Mammary epithelial cell (primary cell): ENCODE data around the gene GBE1.

Source experiments
- CTCF ChIP-seq, 2 donors: IDR thresholded peaks in 1 of 2; conservative IDR thresholded peaks in 1 of 2; 2 replicates each; pipeline ENCODE4 v1.5.1; 2011 to 2012; ENCODE audit warnings: inconsistent platforms in 2 of 2, low read length in 2 of 2, mild to moderate bottlenecking in 2 of 2, control low read depth in 1 of 2, low read depth in 1 of 2; ENCODE audit not compliant: insufficient read depth in 1 of 2; ENCODE audit errors: extremely low read depth in 1 of 2
- EZH2 ChIP-seq: IDR thresholded peaks from 2 replicates; pipeline ENCODE4 v1.6.1; 2012; ENCODE audit warnings: low read length, inconsistent platforms, borderline replicate concordance

GRCh38 chr3:81585056-81585455 lies 176.4 kb downstream of the GBE1 start:
- TF ChIP-seq CTCF (conservative IDR thresholded peaks at IDR 0.05 in 1 of 2, IDR thresholded peaks at IDR 0.05 in 1 of 2; ENCODE audit: extremely low read depth in 1 of 2, insufficient read depth in 1 of 2, low read depth in 1 of 2, low read length in 2 of 2): no peak
- no peak for TF ChIP-seq EZH2
